Choroid plexus epithelial cell (primary cell): ENCODE measurements around the gene RPS6KA5.
A peak's percentile ranks its signal among the peaks of the same experiment; 100 is the strongest.
"Not testable (repeated sequence)": the region's sequence is repeated elsewhere in the genome, so short reads cannot be mapped to it uniquely, and the experiment has no call there.

Experiments
- DNase-seq: peaks from one replicate; pipeline ENCODE4 v3.0.0-alpha.2; 2010; ENCODE audit warnings: low read depth
- H3K4me3 ChIP-seq: 2 replicates; pipeline ENCODE4 v1.5.1; 2011; ENCODE audit warnings: low read depth, mild to moderate bottlenecking, control low read depth, low read length, moderate library complexity
- CTCF ChIP-seq: conservative IDR thresholded peaks from 2 replicates; pipeline ENCODE4 v1.5.1; 2011; ENCODE audit warnings: low read depth, mild to moderate bottlenecking, control low read depth, inconsistent platforms, low read length, moderate library complexity

The RPS6KA5 gene

GRCh38 chr14:90827919-90828610 is 232.4 kb downstream of the RPS6KA5 start:
- peak; percentile 82 for DNase-seq
- peak overlapping the region; percentile 46 for H3K4me3 ChIP-seq
- no peak for TF ChIP-seq CTCF

GRCh38 chr14:90823542-90823941 is 236.9 kb downstream of the RPS6KA5 start:
- DNase-seq, H3K4me3 ChIP-seq: not testable (repeated sequence)

GRCh38 chr14:90820958-90821357 is 239.5 kb downstream of the RPS6KA5 start:
- peak; percentile 48 for DNase-seq

GRCh38 chr14:90819734-90820393 is 240.6 kb downstream of the RPS6KA5 start:
- no peak for DNase-seq
- no peak overlapping the region for H3K4me3 ChIP-seq
- TF ChIP-seq CTCF: no peak

More at GRCh38 chr14:90820958-90821357, 239.5 kb downstream of the RPS6KA5 start:
- H3K4me3 ChIP-seq: no peak overlapping the region
- TF ChIP-seq CTCF: no peak

- no peak for TF ChIP-seq CTCF
- no peak for DNase-seq
Measured at GRCh38 chr14:90818715-90819114, 241.7 kb downstream of the RPS6KA5 start.

GRCh38 chr14:90816681-90817436 is 243.6 kb downstream of the RPS6KA5 start:
- no peak overlapping the region for H3K4me3 ChIP-seq
- TF ChIP-seq CTCF: no peak

More at GRCh38 chr14:90818715-90819114, 241.7 kb downstream of the RPS6KA5 start:
- no peak overlapping the region for H3K4me3 ChIP-seq

More at GRCh38 chr14:90816681-90817436, 243.6 kb downstream of the RPS6KA5 start:
- DNase-seq: no peak
